ENCODE results near the gene KANSL2.
"Not testable (repeated sequence)": the region's sequence is repeated elsewhere in the genome, so short reads cannot be mapped to it uniquely, and the experiment has no call there.

KANSL2 gene

DNA sequence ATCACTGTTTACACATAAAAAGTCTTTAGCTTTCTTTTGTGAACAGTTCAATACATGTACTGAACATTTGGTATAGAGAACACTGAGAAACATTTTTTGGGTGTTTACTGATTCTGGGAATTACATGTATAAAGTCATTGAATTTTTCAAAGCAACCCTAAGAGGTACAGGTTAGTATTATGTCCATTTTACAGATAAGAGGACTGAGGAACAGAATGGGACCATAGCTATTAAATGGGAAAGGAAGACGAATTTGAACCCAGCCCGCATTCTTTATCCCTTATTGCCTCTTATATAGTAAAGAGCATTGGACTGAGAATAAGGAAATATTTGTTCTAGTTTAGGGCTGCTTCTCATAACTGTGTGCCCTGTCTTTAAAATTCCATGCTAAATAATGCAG, 889 bp upstream of the KANSL2 start:
- no peak for DNase-seq

DNA sequence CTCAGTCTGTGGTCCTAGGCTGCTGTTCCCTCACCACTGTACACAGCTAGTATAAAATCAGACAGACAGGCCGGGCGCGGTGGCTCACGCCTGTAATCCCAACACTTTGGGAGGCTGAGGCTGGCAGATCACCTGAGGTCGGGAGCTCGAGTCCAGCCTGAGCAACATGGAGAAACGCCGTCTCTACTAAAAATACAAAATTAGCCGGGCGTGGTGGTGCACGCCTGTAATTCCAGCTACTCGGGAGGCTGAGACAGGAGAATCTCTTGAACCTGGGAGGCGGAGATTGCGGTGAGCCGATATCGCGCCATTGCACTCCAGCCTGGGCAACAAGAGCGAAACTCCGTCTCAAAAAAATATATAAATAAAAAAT, 481 bp upstream of the KANSL2 start:
- DNase-seq = not testable (repeated sequence)

DNA sequence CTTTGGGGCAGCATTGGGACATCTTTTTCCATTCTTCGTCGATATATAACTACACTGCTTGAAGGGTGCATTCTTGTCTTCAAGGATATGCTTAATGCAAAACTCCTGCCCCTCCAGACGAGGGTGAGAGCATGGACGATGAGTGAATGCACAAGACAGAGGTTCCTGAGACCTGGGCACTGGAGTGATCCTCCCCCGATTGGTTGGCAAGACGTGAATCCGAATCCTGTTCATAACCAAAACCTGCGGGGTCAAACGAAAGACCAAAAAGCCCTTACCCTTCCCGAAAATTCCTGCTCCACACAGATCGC, 684 bp downstream of the KANSL2 start:
- DNase-seq = no peak

DNA sequence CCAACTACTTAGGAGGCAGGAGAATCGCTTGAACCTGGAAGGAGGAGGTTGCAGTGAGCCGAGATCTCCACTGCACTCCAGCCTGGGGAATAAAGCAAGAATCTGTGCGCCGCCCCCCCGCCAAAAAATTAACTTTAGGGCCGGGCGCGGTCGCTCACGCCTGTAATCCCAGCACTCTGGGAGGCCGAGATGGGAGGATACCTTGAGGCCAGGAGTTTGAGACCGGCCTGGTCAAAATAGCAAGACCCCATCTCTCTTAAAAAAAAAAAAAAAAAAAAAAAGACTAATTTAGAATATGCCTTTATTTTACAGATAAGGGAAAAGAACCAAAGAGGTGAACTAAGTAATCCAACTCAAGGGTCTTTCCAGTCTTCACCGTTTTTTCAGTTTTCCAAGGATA, 1.2 kb downstream of the KANSL2 start:
- no peak for DNase-seq

DNA sequence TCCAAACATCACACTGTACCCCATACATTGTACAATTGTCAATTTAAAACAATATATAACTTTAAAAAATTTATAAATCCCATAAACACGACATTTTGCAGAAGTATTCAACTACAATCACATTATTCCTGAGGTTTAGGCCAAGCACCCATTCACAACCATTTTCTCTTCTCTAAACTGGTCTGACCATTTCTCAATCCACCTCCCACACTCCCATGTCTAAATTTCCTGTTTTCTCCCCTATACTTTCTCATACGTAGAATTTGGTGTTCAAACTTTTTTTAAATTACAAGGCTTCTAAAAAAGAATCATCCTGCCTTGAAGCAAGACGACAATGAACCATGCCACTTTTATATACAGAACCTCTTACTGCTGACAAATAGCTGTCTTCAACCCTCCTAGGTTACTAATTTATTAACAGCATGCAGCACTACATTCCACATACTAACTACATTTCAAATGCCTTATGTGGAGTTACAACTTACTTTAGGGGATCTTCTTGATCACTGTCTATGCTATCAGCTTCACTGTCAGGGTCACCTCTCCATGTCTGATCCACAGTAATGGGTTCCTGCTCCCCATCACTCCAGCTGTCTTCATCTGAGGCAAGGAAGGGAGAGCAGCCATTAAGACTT, 3.4 kb downstream of the KANSL2 start:
- DNase-seq = no peak

DNA sequence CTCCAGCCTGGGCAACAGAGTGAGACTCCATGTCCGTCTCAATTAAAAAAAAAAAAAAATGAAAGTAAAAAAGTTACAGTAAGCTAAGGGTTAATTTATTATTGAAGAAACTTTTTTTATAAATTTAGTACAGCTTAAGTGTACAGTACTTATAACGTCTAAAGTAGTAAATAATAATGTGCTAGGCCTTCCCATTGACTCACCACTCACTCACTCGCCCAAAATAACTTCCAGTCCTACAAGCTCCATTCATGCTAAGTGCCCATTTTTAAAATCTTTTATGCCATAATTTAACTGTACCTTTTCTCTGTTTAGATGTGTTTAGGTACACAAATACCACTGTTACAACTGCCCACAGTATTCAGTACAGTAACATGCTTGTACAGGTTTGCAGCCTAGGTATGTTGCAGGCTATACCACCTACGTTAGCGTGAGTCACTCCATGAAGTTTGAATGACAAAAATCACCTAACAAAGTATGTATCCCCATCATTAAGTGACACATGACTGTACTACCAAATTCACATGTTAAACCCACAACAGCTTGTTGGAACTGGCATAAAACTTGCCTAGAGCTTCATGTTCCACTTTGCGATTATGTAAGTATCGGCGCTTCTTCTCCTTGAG, 10.7 kb downstream of the KANSL2 start:
- DNase-seq = no peak

DNA sequence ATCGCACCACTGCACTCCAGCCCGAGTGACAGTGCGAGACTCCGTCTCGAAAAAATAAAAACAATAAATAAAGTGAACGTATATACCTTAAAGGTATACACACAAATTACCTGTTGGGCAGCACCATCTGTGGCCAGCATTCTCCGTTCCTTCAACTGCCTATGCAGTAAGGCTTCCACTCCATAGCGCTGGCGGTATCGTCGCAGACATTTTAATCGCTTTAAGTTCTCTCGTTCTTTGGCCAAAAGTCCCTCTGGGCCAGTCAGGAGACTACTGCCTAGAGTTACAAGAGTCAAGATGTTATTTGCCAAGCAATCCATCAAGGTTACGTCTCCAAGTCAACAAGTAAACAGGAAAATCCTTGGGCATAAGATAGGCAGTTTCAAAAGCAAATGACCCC, 13.0 kb downstream of the KANSL2 start:
- no peak for DNase-seq

DNA sequence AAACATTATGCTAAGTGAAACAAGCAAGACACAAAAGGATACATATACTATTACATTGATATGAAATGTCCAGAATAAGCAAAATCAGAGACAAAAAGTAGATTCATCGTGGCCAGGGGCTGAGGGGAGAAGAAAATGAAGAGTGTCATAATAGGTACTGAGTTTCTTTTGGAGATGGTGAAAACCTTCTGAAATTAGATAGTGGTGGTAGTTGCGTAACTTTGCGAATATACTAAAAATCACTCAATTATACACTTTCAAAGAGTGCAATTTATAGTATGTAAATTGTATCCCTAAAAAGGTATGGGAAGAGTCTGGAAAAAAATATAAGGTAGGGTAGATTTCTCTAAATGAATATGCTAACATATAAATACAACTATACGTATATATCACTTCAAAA, 22.2 kb downstream of the KANSL2 start:
- no peak for DNase-seq

DNA sequence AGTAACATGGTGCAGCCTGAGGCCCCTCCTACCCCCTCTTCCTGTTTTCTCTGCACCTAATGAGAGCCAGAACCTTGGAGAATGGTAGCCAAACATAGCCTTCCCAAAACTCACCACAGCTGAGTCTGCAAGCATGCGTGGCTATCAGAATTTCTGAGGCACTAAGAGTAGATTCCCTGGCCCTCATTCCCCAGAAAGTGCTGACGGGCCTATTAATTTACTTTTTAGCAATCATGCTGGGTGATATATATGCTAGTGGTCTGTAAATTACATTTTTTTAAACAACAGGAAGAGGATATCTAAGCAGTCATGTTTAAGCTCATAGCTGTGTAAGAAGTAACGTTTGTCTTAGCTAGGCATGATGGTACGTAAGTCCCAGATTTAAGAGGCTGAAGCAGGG, 30.4 kb downstream of the KANSL2 start:
- no peak for DNase-seq

DNA sequence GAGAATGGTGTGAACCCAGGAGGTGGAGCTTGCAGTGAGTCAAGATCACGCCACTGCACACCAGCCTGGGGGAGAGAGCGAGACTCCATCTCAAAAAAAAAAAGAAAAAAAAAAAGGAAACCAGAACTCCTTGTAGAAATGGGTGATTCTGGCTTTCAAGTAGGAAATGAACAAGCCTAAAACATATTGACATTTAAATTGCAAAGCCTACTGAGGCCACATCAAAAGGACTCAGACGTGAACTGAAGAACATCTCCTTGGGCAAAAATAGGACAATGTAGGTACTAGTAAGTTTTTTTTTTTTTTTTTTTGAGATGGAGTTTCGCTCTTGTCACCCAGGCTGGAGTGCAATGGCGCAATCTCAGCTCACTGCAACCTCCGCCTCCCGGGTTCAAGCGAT, 36.7 kb downstream of the KANSL2 start:
- not testable (repeated sequence) for DNase-seq

DNA sequence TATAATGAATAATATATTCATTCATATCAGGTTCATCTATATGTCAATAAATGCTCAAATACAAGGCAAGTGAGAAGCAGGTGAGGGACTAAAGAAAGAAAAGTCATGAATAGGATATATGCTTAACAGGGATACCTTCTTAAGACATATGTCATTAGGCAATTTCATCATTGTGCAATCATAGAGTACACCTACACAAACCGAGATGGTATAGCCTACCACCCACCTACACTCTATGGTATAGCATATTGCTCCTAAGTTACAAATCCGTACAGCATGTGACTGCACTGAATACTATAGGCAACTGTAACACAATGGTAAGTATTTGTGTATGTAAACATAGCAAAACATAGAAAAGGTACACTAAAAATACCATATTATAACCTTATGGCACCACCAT, 39.0 kb downstream of the KANSL2 start:
- no peak for DNase-seq

DNA sequence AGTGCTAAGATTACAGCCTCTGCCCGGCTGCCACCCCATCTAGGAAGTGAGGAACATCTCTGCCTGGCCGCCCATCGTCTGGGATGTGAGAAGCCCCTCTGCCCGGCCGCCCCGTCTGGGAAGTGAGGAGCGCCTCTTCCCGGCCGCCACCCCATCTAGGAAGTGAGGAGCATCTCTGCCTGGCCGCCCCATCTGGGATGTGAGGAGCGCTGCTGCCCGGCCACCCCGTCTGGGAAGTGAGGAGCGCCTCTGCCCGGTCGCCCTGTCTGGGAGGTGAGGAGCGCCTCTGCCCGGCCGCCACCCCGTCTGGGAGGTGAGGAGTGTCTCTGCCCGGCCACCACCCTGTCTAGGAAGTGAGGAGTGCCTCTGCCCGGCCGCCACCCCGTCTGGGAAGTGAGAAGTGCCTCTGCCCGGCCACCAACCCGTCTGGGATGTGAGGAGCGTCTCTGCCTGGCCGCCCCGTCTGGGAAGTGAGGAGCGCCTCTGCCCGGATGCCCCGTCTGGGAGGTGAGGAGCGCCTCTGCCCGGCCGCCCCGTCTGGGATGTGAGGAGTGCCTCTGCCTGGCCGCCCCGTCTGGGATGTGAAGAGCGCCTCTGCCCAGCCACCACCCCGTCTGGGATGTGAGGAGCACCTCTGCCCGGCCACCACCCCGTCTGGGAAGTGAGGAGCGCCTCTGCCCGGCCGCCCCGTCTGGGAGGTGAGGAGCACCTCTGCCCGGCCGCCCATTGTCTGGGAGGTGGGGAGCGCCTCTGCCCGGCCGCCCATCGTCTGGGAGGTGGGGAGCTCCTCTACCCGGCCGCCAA, 40.1 kb downstream of the KANSL2 start:
- DNase-seq = not testable (repeated sequence)

DNA sequence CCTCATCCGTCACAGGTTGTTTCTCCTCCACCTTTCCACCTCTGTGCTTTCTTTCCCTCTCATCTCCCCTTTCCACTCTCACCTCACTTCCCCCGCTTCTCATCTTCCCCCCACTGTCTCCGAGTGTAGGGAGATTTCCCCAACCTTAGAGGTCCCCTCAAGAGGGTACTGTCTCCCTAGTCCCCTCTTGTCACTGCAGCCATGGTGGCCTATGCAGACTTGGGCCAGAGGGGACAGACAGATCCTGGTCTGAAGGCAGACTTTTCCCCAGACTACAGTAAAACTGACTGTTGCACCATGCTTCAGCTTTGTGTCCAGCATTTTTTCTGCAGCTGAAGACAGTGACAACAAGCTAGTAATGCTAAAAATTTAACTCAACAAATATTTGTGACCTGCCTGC, 41.2 kb downstream of the KANSL2 start:
- DNase-seq = no peak

DNA sequence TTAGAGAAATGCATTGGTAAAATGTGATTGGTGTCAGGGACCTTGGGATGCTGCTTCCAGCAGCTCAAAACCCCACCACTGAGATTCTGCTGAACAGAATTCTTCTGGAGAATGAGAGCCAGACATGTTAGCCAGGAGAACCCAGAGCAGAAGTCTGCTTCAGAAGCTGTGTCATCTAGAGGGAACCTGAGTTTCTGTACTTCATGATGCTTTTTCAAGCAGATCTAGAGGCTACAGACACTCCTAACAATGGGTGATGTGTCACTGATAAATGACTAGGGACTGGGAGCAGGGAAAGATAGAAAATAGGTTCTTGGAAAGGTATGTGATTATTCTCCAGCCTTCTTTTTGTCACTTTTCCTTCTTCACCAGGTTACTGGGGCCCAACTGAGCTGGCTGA, 41.6 kb downstream of the KANSL2 start:
- no peak for DNase-seq

DNA sequence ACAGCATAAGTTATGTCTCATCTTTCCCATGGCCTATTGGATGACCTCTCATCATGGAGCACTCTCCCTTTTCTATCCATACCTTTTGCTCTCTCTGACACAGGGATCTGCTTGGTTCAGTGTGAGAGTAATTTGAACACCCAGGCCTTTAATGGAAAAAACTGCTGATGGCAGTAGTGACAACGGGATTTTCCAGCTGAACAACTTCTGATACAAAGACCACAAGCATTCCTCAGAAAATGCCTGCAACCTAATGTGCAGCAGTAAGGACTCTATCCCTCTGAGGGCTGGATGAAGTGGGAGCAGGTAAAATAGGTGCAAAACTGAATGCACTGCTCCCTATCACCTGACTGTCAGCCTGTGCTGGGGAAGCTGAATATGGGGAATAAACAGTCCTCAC, 51.0 kb downstream of the KANSL2 start:
- no peak for DNase-seq

DNA sequence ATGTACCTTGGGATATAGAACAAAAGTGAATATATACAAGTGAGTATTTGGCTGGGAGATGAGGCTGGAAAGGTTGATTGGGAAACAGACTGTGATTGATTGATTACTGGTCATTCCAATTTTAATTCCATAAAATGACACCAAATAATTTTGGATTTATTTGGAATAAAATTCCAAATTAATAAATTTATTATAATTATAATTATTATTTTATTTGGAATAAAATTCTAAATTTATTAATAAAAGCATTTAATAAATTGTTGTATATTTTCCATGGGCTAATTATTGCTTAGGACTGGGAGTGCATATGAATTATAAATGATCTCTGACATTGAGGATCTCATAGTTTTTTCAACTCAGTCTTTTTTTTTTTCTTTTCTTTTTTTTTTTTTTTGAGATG, 51.7 kb downstream of the KANSL2 start:
- DNase-seq = no peak

DNA sequence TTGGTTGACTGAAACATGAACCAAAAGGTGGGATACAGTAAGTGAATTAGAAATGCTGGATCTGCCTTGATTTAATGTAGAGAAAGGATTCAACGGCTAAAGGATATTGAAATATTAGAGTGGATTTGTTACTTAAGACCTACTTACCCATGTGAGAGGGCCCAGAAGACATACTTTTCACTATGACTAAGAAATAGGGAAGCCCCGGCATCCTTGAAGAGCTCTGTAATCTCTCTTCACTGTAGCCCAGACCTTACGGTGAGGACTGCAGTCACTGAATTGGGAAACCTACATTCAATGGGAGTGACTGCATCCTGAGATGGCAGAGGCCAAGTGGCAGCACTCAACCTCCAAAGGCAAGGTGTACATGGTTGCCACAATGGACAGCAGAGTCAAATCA, 52.5 kb downstream of the KANSL2 start:
- DNase-seq = no peak

DNA sequence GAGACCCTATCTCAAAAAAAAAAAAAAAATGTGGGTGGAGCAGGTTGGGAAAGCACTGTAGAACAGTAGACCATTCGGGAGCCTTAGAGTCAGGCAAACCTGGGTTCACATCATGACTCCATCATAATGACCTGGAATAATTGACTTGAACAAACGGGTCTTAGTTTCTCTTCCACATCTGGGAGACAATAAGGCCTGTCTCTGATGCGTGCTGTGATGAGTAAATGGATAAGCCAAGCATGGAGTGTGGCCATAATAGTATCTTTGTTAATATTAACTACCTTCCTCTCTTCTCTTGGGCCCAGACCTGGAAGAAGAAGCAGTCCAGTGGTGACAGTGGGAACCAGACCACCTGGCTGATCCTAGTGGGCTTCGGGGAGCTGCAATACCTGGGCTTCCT, 54.5 kb downstream of the KANSL2 start:
- no peak for DNase-seq

DNA sequence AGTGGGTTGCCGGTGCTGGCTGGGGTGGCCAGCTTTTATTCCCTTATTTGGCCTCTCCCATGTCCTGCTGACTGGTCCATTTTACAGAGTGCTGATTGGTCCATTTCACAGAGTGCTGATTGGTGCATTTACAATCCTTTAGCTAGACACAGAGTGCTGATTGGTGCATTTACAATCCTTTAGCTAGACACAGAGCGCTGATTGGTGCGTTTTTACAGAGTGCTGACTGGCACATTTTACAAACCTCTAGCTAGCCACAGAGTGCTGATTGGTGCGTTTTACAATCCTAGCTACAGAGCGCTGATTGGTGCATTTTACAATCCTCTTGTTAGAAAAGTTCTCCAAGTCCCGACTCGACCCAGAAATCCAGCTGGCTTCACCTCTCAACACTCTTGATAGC, 59.0 kb downstream of the KANSL2 start:
- not testable (repeated sequence) for DNase-seq

DNA sequence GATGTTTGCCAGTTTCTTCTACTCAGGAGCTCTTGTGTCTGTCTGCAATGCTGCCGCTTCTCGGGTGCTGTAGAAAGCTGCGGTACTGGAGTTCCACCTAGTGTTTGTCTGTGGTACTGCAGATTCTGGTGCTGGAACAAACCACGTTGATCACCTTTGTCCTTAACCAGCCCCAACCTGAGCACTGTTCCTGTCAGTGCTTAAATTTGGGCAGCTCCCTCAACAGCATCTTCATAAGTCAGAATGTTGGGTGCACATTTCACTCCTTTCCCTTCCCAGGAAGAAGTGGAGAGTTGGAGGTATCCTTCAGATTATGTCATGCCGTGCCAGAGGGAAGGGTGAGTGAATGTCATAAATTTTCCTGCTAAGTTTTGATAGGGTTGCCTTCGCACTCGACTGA, 63.5 kb downstream of the KANSL2 start:
- DNase-seq = peak; percentile 62 to 77

DNA sequence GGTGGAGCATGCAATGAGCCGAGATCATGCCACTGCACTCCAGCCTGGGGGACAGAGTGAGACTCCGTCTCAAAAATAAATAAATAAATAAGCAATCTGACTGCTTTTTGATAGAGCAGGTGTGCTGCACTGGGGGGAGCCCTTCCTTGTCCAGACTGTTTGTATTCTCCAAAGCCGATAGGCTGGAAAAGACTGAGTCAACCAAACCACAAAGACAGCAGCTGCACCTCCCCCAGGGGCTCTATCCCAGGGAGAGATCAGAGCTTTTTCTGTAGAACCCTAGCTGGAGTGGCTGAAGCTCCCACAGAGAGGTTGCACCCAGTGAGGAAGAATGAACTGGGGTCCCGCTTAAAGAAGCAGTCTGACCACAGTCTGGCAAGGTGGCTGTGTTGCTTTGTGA, 66.4 kb downstream of the KANSL2 start:
- no peak for DNase-seq

DNA sequence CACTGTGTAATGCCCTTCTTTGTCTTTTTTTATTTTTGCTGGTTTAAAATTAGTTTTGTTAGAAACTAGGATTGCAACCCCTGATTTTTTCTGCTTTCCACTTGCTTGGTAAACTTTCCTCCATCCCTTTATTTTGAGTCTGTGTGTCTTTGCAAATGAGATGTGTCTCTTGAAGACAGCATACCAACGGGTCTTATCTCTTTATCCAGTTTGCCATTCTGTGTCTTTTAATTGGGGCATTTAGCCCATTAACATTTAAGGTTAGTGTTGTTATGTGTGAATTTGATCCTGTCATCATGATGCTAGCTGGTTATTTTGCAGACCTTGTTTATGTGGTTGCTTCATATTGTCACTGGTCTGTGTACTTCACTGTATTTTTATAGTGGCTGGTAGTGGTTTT, 68.7 kb downstream of the KANSL2 start:
- DNase-seq = no peak

Data from CD4-positive, alpha-beta T cell treated with Interleukin-1 beta for 1 hour (primary cell).